Measurements from ENCODE around the gene TBC1D5. TPM values are rescaled to one million over a fixed set of nuclear protein-coding genes. Genes with fewer than 3 reads are reported as not detected.

Gene TBC1D5
- polyA plus RNA-seq, 2 of the 4 experiments (the other 2 are of a cell fraction), result 36.7 to 72.2 TPM

DNA sequence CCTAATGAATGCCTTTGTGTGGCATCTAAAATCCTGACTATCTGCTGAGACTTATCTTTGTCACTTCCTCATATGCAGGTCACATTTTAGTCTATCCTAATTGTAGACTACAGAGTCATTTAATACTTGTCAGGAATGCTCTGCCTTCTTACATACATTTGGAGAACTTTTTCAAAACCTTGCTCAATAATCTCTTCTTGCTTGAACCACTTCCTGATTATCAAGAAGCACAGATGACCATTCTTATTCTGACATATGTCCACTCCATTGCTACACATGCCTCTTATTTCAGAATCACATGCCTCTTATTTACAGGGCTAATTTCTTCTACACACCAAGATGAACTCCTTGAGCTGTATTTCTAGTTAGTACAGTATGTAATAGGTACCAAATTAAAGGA lies 400.3 kb downstream of the TBC1D5 start:
- H3K4me1 ChIP-seq, result no peaks in the 10 kb centered on the region
- FAIRE-seq, result no peak
- H3K9me3 ChIP-seq, result no peaks in the 10 kb centered on the region
- no peak overlapping the region for H3K27ac ChIP-seq
- CTCF ChIA-PET, result interaction anchor here (0.6 kb wide), 1 partner anchor 797 kb away, joined by 3 read pairs; no protein-coding TSS in a partner anchor
- no peak overlapping the region for H3K4me2 ChIP-seq
- POLR2A ChIA-PET, result no interaction called here
- no peak overlapping the region for H3K4me3 ChIP-seq
- no peak for ATAC-seq
- TF ChIP-seq RNF2 (IDR thresholded peaks at IDR 0.05; ENCODE audit: borderline replicate concordance, low read depth) (no peak), EHF (CRISPR knock-in tag; IDR thresholded peaks at IDR 0.05) (no peak), HOXA7 (CRISPR knock-in tag; IDR thresholded peaks at IDR 0.05) (no peak), NFE2L2 (conservative IDR thresholded peaks at IDR 0.05; ENCODE audit: low read length) (no peak), PHF8 (IDR thresholded peaks at IDR 0.05; ENCODE audit: borderline replicate concordance, low read depth) (no peak), CBX2 (IDR thresholded peaks at IDR 0.05; ENCODE audit: borderline replicate concordance, low read depth) (no peak), BHLHE40 (IDR thresholded peaks at IDR 0.05; ENCODE audit: low read depth, low read length) (no peak), CHD4 (IDR thresholded peaks at IDR 0.05; ENCODE audit: borderline replicate concordance) (no peak), ZNF302 (CRISPR knock-in tag; IDR thresholded peaks at IDR 0.05) (no peak), ZSCAN20 (CRISPR knock-in tag; IDR thresholded peaks at IDR 0.05) (no peak), HDAC2 (IDR thresholded peaks at IDR 0.05) (no peak), TFCP2L1 (CRISPR knock-in tag; IDR thresholded peaks at IDR 0.05) (no peak), CBX8 (IDR thresholded peaks at IDR 0.05) (no peak), JUN (IDR thresholded peaks at IDR 0.05) (no peak), EP300 (IDR thresholded peaks at IDR 0.05) (no peak), MAFK (IDR thresholded peaks at IDR 0.05; ENCODE audit: partially characterized antibody) (no peak)
- TF ChIP-seq, protein P1, sequence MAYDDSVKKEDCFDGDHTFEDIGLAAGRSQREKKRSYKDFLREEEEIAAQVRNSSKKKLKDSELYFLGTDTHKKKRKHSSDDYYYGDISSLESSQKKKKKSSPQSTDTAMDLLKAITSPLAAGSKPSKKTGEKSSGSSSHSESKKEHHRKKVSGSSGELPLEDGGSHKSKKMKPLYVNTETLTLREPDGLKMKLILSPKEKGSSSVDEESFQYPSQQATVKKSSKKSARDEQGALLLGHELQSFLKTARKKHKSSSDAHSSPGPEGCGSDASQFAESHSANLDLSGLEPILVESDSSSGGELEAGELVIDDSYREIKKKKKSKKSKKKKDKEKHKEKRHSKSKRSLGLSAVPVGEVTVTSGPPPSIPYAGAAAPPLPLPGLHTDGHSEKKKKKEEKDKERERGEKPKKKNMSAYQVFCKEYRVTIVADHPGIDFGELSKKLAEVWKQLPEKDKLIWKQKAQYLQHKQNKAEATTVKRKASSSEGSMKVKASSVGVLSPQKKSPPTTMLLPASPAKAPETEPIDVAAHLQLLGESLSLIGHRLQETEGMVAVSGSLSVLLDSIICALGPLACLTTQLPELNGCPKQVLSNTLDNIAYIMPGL (CRISPR knock-in tag; IDR thresholded peaks at IDR 0.05; ENCODE audit: borderline replicate concordance), result no peak
- TF ChIP-seq, protein P2, sequence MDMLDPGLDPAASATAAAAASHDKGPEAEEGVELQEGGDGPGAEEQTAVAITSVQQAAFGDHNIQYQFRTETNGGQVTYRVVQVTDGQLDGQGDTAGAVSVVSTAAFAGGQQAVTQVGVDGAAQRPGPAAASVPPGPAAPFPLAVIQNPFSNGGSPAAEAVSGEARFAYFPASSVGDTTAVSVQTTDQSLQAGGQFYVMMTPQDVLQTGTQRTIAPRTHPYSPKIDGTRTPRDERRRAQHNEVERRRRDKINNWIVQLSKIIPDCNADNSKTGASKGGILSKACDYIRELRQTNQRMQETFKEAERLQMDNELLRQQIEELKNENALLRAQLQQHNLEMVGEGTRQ (IDR thresholded peaks at IDR 0.05), result no peak
- DNase-seq (ENCODE audit: low read depth in 1 of 2, low spot score in 1 of 2), result no peak

DNA sequence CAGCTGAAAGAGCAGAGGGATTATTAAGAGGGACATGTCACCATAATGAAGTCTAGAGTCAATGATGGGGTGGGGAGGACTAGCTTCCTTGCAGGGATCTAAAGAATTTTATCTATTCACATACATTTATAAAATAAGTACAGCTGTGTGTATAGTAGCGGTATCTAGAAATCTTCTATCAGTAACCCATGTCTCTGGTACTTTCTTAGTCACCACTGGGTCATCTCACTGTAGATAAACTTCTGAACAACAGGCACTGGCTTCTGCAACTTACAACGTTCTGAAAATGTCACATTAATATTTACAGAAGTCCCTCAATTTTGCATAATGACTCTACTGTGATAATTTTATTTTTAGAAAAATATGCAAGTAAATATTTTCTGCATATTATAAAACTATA lies 401.7 kb downstream of the TBC1D5 start:
- Histone ChIP-seq H3K27ac (no peak overlapping the region), H3K9me3 (no peaks in the 10 kb centered on the region), H3K4me3 (no peak overlapping the region), H3K4me2 (no peak overlapping the region), H3K4me1 (no peaks in the 10 kb centered on the region)
- FAIRE-seq (no peak), DNase-seq (ENCODE audit: low read depth in 1 of 2, low spot score in 1 of 2) (no peak), ATAC-seq (no peak)
- 84% methylated on average over 2 of the region's 2 CpGs for WGBS (ENCODE audit: missing lambda C conversion rate)
- ChIA-PET CTCF (interaction anchor here (0.6 to 1.4 kb wide), 2 partner anchors 56 to 73 kb away, joined by 3 to 4 read pairs; no protein-coding TSS in a partner anchor), POLR2A (no interaction called here)
- no peak for TF ChIP-seq NPAS2 (CRISPR knock-in tag; IDR thresholded peaks at IDR 0.05; ENCODE audit: borderline replicate concordance)
- no peak for TF ChIP-seq POLR2AphosphoS2 (conservative IDR thresholded peaks at IDR 0.05; ENCODE audit: low read length)
- no peak for TF ChIP-seq MYC (IDR thresholded peaks at IDR 0.05; ENCODE audit: borderline replicate concordance, low read length)
- TF ChIP-seq, protein P3, sequence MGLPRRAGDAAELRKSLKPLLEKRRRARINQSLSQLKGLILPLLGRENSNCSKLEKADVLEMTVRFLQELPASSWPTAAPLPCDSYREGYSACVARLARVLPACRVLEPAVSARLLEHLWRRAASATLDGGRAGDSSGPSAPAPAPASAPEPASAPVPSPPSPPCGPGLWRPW (IDR thresholded peaks at IDR 0.05), result no peak
- TF ChIP-seq SREBF2 (IDR thresholded peaks at IDR 0.05), result no peak
- TF ChIP-seq, protein P4, sequence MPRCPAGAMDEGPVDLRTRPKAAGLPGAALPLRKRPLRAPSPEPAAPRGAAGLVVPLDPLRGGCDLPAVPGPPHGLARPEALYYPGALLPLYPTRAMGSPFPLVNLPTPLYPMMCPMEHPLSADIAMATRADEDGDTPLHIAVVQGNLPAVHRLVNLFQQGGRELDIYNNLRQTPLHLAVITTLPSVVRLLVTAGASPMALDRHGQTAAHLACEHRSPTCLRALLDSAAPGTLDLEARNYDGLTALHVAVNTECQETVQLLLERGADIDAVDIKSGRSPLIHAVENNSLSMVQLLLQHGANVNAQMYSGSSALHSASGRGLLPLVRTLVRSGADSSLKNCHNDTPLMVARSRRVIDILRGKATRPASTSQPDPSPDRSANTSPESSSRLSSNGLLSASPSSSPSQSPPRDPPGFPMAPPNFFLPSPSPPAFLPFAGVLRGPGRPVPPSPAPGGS (IDR thresholded peaks at IDR 0.05), result no peak
- no peak for TF ChIP-seq ZNF302 (CRISPR knock-in tag; IDR thresholded peaks at IDR 0.05)
- TF ChIP-seq CBX8 (IDR thresholded peaks at IDR 0.05), result no peak
- TF ChIP-seq, protein P5, sequence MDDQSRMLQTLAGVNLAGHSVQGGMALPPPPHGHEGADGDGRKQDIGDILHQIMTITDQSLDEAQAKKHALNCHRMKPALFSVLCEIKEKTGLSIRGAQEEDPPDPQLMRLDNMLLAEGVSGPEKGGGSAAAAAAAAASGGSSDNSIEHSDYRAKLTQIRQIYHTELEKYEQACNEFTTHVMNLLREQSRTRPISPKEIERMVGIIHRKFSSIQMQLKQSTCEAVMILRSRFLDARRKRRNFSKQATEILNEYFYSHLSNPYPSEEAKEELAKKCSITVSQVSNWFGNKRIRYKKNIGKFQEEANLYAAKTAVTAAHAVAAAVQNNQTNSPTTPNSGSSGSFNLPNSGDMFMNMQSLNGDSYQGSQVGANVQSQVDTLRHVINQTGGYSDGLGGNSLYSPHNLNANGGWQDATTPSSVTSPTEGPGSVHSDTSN (IDR thresholded peaks at IDR 0.05), result no peak
- TF ChIP-seq, protein P2 (IDR thresholded peaks at IDR 0.05), result no peak
- TF ChIP-seq HOXB5 (CRISPR knock-in tag; IDR thresholded peaks at IDR 0.05), result no peak
- TF ChIP-seq, protein P6, sequence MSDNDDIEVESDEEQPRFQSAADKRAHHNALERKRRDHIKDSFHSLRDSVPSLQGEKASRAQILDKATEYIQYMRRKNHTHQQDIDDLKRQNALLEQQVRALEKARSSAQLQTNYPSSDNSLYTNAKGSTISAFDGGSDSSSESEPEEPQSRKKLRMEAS (IDR thresholded peaks at IDR 0.05), result no peak
- TF ChIP-seq RARB (CRISPR knock-in tag; IDR thresholded peaks at IDR 0.05), result no peak
- TF ChIP-seq FOXS1 (CRISPR knock-in tag; IDR thresholded peaks at IDR 0.05), result no peak
- TF ChIP-seq RNF2 (IDR thresholded peaks at IDR 0.05; ENCODE audit: borderline replicate concordance, low read depth), result no peak
- no peak for TF ChIP-seq TFCP2L1 (CRISPR knock-in tag; IDR thresholded peaks at IDR 0.05)

Measured in A549 (cell line).